Small intestine (tissue), 7 donors: ENCODE results near the gene NPIPB6. TPM values are rescaled to one million over a fixed set of nuclear protein-coding genes. Genes with fewer than 3 reads are reported as not detected.
A peak's percentile ranks its signal among the peaks of the same experiment; 100 is the strongest.

Experiments used
- DNase-seq, 2 donors: peaks; one replicate each; pipeline versions ENCODE4 v3.0.0 to v3.0.0-alpha.2; 2013
- FAIRE-seq: peaks from 2 replicates; lab custom pipeline; 2012; peaks lifted over from hg19 to GRCh38; lab: Jason Lieb, UNC
- H3K27ac ChIP-seq, 3 donors: one replicate each; pipeline ENCODE4 v1.5.1; 2013; ENCODE audit warnings: low read length in 2 of 3, mild to moderate bottlenecking in 2 of 3, control low read depth in 1 of 3, inconsistent platforms in 1 of 3, low read depth in 1 of 3, moderate library complexity in 1 of 3
- H3K27me3 ChIP-seq, 3 donors: one replicate each; pipeline ENCODE4 v1.6.1; 2013; ENCODE audit warnings: low read length in 3 of 3, inconsistent platforms in 1 of 3; ENCODE audit not compliant: control insufficient read depth in 3 of 3, insufficient read depth in 3 of 3
- H3K36me3 ChIP-seq, 3 donors: one replicate each; pipeline ENCODE4 v1.6.1; 2013; ENCODE audit warnings: low read length in 3 of 3, inconsistent platforms in 1 of 3, low read depth in 1 of 3, mild to moderate bottlenecking in 1 of 3, moderate library complexity in 1 of 3; ENCODE audit not compliant: control insufficient read depth in 3 of 3, insufficient read depth in 2 of 3
- H3K4me1 ChIP-seq, 3 donors: one replicate each; pipeline ENCODE4 v1.6.1; 2013; ENCODE audit warnings: low read length in 2 of 3, inconsistent platforms in 1 of 3, low read depth in 1 of 3, mild to moderate bottlenecking in 1 of 3, moderate library complexity in 1 of 3; ENCODE audit not compliant: control insufficient read depth in 3 of 3, insufficient read depth in 2 of 3
- H3K4me3 ChIP-seq, 3 donors: one replicate each; pipeline ENCODE4 v1.5.1; 2013; ENCODE audit warnings: low read length in 3 of 3, control low read depth in 1 of 3, inconsistent platforms in 1 of 3, low read depth in 1 of 3, mild to moderate bottlenecking in 1 of 3, moderate library complexity in 1 of 3
- H3K9me3 ChIP-seq, 2 donors: one replicate each; pipeline ENCODE4 v1.6.1; 2013; ENCODE audit warnings: low read depth in 1 of 2, low read length in 1 of 2; ENCODE audit not compliant: control insufficient read depth in 2 of 2, insufficient read depth in 1 of 2
- WGBS, 3 donors: extraction: QIAGEN DNeasy Blood & Tissue Kit; methylation state at CpG; one replicate each; pipeline ENCODE4 v1.1.7; 2013; 5-methylcytosine and 5-hydroxymethylcytosine counted together
- polyA plus RNA-seq, 4 donors: library from polyadenylated mRNA; stranded (reverse) in 3 of 4; unstranded in 1 of 4; fragments of 200-250 nt in 3 of 4; fragments of 120-200 nt in 1 of 4; gene quantifications; one replicate each; pipeline versions ENCODE4 v1.2.1 to v1.2.3, GENCODE V29; 2013
- donor health status: healthy with polysubstance abuse.
- donor health status: control.
- donor health status: control.
- donor health status: Bipolar disorder and iron deficiency.
- donor health status: healthy.

The NPIPB6 gene
- polyA plus RNA-seq, 4 donors, result 0.24 to 2.8 (median 0.54) TPM; not detected in 1

DNA sequence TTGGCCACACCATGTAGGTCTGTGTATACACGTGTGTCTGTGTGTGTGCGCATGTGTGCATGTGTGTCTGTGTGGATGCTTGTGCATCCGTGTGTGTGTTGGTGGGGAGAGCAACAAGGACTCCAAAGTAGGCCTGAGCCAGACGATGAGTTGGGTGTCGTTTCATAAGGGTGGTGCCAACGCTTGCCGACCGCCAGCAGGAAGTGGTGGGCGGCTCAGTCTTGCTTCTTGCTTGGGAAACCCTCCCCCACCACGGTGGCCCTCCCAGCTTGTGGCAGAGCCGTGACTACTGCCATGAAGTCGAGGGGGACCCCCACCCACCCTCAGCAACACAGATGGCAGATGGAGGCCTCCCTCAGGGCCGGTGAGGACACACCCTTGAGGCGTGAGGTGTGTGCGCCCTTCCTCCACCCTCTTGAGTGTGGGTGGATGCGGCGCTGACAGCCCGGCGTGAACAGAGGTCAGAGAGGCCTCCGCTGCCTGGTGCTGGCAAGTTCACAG lies 53.4 kb downstream of the NPIPB6 start:
- FAIRE-seq, result no peak
- 65 to 79% (median 71%) methylated on average over 20 of the region's 20 CpGs for WGBS, 3 donors
- no peaks in the 10 kb centered on the region for H3K9me3 ChIP-seq
- no peak for DNase-seq
- H3K36me3 ChIP-seq, result no peaks in the 10 kb centered on the region
- H3K27me3 ChIP-seq, result no peaks in the 10 kb centered on the region
- no peak overlapping the region for H3K4me3 ChIP-seq
- H3K27ac ChIP-seq, result no peak overlapping the region
- H3K4me1 ChIP-seq, result no peaks in the 10 kb centered on the region

DNA sequence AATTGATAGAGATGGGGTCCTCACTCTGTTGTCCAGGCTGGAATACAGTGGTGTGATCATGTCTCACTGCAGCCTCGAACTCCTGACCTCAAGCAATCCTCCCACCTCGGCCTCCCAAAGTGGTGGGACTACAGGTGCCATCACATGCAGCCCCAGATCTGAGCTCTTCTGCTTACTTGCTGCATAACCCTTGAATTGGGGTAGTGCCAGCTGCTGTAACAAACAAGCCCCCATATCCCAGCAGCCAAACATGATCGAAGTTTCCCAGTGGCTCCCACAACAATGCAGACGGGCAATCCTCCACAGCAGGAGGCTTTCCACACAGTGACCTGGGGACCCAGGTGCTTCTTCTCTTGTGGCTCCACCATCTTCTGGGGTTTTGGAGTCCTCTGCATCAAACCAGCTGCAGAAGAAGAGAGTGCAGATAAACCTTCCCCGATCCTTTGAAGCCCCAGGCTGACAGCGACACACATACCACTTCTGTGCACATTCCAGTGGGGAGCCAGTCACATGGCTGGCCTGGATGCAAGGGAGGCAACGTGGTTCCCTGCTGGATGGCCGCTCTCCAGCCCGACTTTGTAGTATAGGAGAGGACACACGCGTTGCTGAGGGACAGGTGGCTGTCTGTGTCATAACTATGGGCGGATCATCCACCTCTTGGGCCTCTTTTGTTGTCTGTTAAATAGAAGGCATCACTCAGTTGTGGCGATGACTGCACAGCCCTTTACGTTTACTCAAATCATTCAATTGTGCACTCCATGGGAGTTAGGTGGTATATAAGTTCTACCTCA lies 54.3 kb downstream of the NPIPB6 start:
- Histone ChIP-seq H3K36me3 (no peaks in the 10 kb centered on the region), H3K9me3 (no peaks in the 10 kb centered on the region), H3K27ac (no peak overlapping the region), H3K4me1 (no peaks in the 10 kb centered on the region), H3K4me3 (no peak overlapping the region), H3K27me3 (no peaks in the 10 kb centered on the region)
- 88 to 94% (median 92%) methylated on average over 14 of the region's 14 CpGs for WGBS, 3 donors
- FAIRE-seq, result no peak
- DNase-seq, result no peak

DNA sequence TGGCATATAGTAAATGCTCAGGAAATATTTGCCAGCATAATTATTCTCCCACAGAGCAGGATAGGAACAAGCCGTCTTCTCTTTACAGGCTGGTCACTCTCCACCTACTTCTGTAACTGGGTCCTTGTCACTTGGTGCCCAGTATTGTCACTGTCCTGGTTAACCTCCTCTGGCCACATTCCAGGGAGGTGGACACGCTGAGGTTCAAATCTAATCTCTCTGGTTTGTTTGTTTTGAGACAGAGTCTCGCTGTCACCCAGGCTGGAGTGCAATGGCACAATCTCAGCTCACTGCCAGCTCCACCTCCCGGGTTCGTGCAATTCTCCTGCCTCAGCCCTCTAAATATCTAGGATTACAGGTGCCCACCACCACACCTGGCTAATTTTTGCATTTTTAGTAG lies 55.4 kb downstream of the NPIPB6 start:
- Histone ChIP-seq H3K36me3 (no peaks in the 10 kb centered on the region), H3K4me1 (no peaks in the 10 kb centered on the region), H3K27me3 (no peaks in the 10 kb centered on the region), H3K9me3 (no peaks in the 10 kb centered on the region), H3K4me3 (no peak overlapping the region), H3K27ac (no peak overlapping the region)
- no peak for DNase-seq
- FAIRE-seq, result no peak
- WGBS, 3 donors, result 58 to 72% (median 61%) methylated on average over 5 of the region's 5 CpGs

DNA sequence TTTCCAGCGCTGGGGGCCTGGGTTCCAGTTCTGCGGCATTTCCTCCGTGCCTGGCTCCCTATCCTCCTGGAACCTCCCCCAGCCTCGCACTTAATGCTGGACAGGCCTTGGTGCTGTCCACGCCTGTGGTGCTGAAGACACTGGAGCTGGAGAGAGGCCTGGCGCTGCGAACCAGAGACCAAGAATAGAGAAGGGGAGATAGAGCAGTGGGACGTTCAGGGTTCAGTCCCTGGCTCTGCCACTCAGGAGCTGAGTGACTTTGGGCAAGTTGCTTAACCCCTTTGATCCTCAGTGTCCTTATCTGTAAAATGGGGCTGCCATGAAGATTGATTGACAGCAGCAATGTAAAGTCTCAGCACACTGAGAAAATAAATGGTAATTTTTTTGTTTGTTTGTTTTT lies 59.1 kb downstream of the NPIPB6 start:
- Histone ChIP-seq H3K27ac (no peak overlapping the region), H3K9me3 (no peaks in the 10 kb centered on the region), H3K27me3 (no peaks in the 10 kb centered on the region), H3K4me1 (no peaks in the 10 kb centered on the region), H3K36me3 (no peaks in the 10 kb centered on the region), H3K4me3 (no peak overlapping the region)
- DNase-seq, result peak in 1 of 2 donors; percentile 47
- 64 to 84% (median 77%) methylated on average over 8 of the region's 8 CpGs for WGBS, 3 donors
- no peak for FAIRE-seq

DNA sequence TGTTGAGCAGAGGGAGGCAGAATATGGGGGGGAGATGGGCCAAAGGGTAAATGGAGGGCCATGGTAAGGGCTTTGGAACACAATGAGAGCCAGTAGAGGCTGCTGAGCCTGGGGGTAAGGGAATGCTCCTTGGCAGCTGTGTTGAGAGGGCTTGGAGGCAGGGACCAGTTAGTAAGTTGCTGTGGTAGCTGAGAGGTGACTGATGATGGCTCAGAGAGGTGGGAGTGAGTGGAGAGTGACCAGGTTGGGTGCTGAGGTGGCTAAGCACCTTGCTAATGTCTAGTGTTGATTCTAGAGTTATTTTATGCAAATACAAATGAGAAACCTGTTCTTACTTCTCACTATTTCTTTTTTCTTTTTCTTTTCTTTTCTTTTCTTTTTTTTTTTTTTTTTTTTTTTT lies 60.2 kb downstream of the NPIPB6 start:
- H3K4me1 ChIP-seq, result no peaks in the 10 kb centered on the region
- H3K4me3 ChIP-seq, result no peak overlapping the region
- DNase-seq (no peak), FAIRE-seq (no peak)
- no peak overlapping the region for H3K27ac ChIP-seq
- no peaks in the 10 kb centered on the region for H3K36me3 ChIP-seq
- H3K9me3 ChIP-seq, result no peaks in the 10 kb centered on the region
- H3K27me3 ChIP-seq, result no peaks in the 10 kb centered on the region

DNA sequence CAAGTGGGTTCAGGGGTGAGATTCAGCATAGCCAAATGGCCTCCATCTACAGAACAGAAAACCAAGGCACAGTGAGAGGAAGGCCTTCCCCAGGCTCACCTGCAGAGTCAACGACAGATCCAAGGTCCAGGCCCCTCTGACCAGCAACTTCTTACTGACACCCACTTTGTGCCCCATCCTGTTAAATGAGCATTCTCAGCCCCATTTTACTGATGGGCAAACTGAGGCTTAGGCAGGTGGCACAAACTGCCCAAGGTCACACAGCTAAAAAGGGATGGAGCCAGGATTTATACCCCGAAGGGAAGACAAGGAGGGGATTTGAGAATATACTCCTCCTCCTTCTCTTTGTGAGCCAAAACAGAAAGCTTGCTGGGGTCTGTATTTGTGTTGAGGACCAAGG lies 61.7 kb downstream of the NPIPB6 start:
- no peak for FAIRE-seq

DNA sequence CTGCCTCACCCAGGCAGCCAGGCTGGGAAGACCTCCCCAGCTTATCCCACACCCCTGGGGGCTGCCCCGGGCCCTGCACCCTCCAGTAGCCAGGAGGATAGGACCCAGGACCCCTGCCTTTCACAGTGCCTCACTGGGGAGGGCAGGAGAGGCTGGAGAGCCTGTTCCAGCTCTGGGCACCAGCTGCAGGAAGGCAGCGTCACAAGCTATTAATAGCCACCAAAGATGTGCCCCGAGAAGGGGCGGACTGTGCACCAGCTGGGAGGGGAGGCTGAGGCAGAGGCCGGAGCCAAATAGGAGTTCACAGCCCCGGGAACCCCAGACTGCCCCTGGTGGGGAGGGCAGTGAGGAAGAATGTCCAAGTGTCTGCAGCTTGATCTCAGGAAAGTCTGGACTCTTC lies 62.2 kb downstream of the NPIPB6 start:
- Histone ChIP-seq H3K27ac (no peak overlapping the region), H3K9me3 (no peaks in the 10 kb centered on the region), H3K36me3 (no peaks in the 10 kb centered on the region), H3K4me3 (no peak overlapping the region), H3K4me1 (no peaks in the 10 kb centered on the region), H3K27me3 (no peaks in the 10 kb centered on the region)
- no peak for FAIRE-seq
- no peak for DNase-seq
- 76 to 84% (median 83%) methylated on average over 6 of the region's 6 CpGs for WGBS, 3 donors

More for the DNA sequence above, 61.7 kb downstream of the NPIPB6 start:
- Histone ChIP-seq H3K4me1 (no peaks in the 10 kb centered on the region), H3K27me3 (no peaks in the 10 kb centered on the region), H3K36me3 (no peaks in the 10 kb centered on the region), H3K9me3 (no peaks in the 10 kb centered on the region), H3K27ac (no peak overlapping the region), H3K4me3 (no peak overlapping the region)
- whole genome bisulfite sequencing, 3 donors, result 84 to 89% (median 86%) methylated on average over 2 of the region's 2 CpGs
- no peak for DNase-seq

DNA sequence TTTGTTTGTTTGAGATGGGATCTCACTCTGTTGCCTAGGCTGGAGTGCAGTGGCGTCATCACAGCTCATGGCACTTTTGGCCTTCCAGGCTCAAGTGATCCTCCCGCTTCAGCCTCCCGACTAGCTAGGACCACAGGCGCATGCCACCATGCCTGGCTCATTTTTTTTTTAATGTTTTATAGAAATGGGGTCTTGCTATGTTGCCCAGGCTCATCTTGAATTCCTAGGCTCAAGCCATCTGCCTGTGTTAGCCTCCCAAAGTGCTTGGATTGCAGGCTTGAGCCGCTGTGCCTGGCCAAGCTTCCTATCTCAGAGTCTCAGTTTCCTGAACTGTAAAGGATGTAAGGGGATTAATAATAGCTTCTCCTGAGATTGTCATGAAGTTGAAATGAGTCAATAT lies 63.0 kb downstream of the NPIPB6 start:
- WGBS, 3 donors, result 92 to 98% (median 94%) methylated on average over 5 of the region's 5 CpGs
- Histone ChIP-seq H3K27me3 (no peaks in the 10 kb centered on the region), H3K9me3 (no peaks in the 10 kb centered on the region), H3K4me3 (no peak overlapping the region), H3K27ac (no peak overlapping the region), H3K4me1 (no peaks in the 10 kb centered on the region), H3K36me3 (no peaks in the 10 kb centered on the region)
- DNase-seq (no peak), FAIRE-seq (no peak)

DNA sequence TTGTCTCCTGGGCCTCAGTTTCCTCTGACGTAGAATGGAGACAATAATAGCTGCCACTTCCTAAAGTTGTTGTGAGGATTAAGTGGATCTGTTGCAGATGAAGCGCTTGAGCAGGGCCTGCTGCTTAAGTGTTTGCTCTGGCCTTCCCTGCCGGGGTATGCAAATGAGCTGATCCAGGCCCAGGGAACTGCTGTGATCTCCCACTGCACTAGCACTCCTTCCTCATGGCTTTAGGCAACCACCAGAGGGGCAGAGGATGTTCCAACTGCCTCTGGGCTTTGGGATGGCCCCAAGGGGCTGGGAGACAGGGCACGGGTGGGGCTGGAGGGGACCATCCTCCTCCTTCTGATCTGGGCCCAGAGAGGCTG lies 64.8 kb downstream of the NPIPB6 start:
- Histone ChIP-seq H3K9me3 (no peaks in the 10 kb centered on the region), H3K4me1 (peaks cover 0 to 2% (median 0%) of the 10 kb centered on the region in 3 donors), H3K27ac (no peak overlapping the region), H3K4me3 (no peak overlapping the region), H3K27me3 (peaks cover 0 to 8% (median 0%) of the 10 kb centered on the region in 3 donors), H3K36me3 (no peaks in the 10 kb centered on the region)
- 68 to 71% (median 69%) methylated on average over 3 to 4 of the region's 4 CpGs for WGBS, 3 donors
- FAIRE-seq (no peak), DNase-seq (no peak)
